HepG2 (cell line): ENCODE measurements around the gene THRA. TPM values are rescaled to one million over a fixed set of nuclear protein-coding genes. Genes with fewer than 3 reads are reported as not detected.
A peak's percentile ranks its signal among the peaks of the same experiment; 100 is the strongest.

Experiments used
- EP300 ChIP-seq, 3 experiments: sonication (generic) in 1 of 3; formaldehyde crosslinking in 1 of 3; IDR thresholded peaks; 2 replicates each; pipeline versions ENCODE4 v1.5.1 to v1.6.1; 2011 to 2020; ENCODE audit warnings: low read depth in 2 of 3, low read length in 2 of 3, borderline replicate concordance in 1 of 3, improper control_type of control experiment in 1 of 3, mild to moderate bottlenecking in 1 of 3, missing genetic modification reagents in 1 of 3, moderate library complexity in 1 of 3
- GATAD2A ChIP-seq: IDR thresholded peaks from 2 replicates; pipeline ENCODE4 v1.6.1; 2016
- GPN1 ChIP-seq: sonication (generic); formaldehyde crosslinking; IDR thresholded peaks from 2 replicates; pipeline ENCODE4 v1.5.1; 2020; ENCODE audit warnings: missing genetic modification reagents, borderline replicate concordance
- MED8 ChIP-seq: sonication (generic); formaldehyde crosslinking; IDR thresholded peaks from 2 replicates; pipeline ENCODE4 v1.8.1; 2023; ENCODE audit warnings: mild to moderate bottlenecking, missing genetic modification reagents; ENCODE audit not compliant: insufficient replicate concordance
- MTA1 ChIP-seq: sonication (generic); formaldehyde crosslinking; IDR thresholded peaks from 2 replicates; pipeline ENCODE4 v1.4.0; 2020; ENCODE audit warnings: missing genetic modification reagents, mild to moderate bottlenecking, borderline replicate concordance
- RBFOX2 ChIP-seq: fragments of 200-400 bp; formaldehyde crosslinking; IDR thresholded peaks from 2 replicates; pipeline ENCODE4 v1.6.1; 2017; ENCODE audit warnings: low read depth, mild to moderate bottlenecking, low read length
- RCOR2 ChIP-seq: IDR thresholded peaks from 2 replicates; pipeline ENCODE4 v1.6.1; 2016; ENCODE audit warnings: missing biosample characterization, missing genetic modification reagents
- RELA ChIP-seq: sonication (generic); formaldehyde crosslinking; IDR thresholded peaks from 2 replicates; pipeline ENCODE4 v1.4.0; 2020; ENCODE audit warnings: missing genetic modification reagents
- SP5 ChIP-seq: IDR thresholded peaks from 2 replicates; pipeline ENCODE4 v1.6.1; 2016; ENCODE audit warnings: low read depth, borderline replicate concordance
- SYNCRIP ChIP-seq: fragments of 200-400 bp; formaldehyde crosslinking; IDR thresholded peaks from 2 replicates; pipeline ENCODE4 v1.6.1; 2018; ENCODE audit warnings: mild to moderate bottlenecking, low read depth, low read length; ENCODE audit not compliant: insufficient read depth
- ZNF101 ChIP-seq: sonication (generic); formaldehyde crosslinking; IDR thresholded peaks from 2 replicates; pipeline ENCODE4 v1.4.0; 2020; ENCODE audit warnings: mild to moderate bottlenecking, low read depth, missing genetic modification reagents, borderline replicate concordance
- ZNF121 ChIP-seq: sonication (generic); formaldehyde crosslinking; IDR thresholded peaks from 2 replicates; pipeline ENCODE4 v1.5.0; 2020; ENCODE audit warnings: mild to moderate bottlenecking, missing genetic modification reagents
- ZNF33B ChIP-seq: sonication (generic); formaldehyde crosslinking; IDR thresholded peaks from 2 replicates; pipeline ENCODE4 v1.5.1; 2020; ENCODE audit warnings: mild to moderate bottlenecking, missing genetic modification reagents
- ZNF382 ChIP-seq: sonication (generic); formaldehyde crosslinking; IDR thresholded peaks from 2 replicates; pipeline ENCODE4 v1.5.0; 2020; ENCODE audit warnings: missing genetic modification reagents, mild to moderate bottlenecking, borderline replicate concordance
- ZNF432 ChIP-seq: sonication (generic); formaldehyde crosslinking; IDR thresholded peaks from 2 replicates; pipeline ENCODE4 v1.5.0; 2020; ENCODE audit warnings: missing genetic modification reagents, mild to moderate bottlenecking, borderline replicate concordance
- ZNF44 ChIP-seq: sonication (generic); formaldehyde crosslinking; IDR thresholded peaks from 2 replicates; pipeline ENCODE4 v1.5.1; 2020; ENCODE audit warnings: mild to moderate bottlenecking, missing genetic modification reagents
- ZNF615 ChIP-seq: sonication (generic); formaldehyde crosslinking; IDR thresholded peaks from 2 replicates; pipeline ENCODE4 v1.5.0; 2020; ENCODE audit warnings: mild to moderate bottlenecking, missing genetic modification reagents, borderline replicate concordance
- ZNF672 ChIP-seq: sonication (generic); formaldehyde crosslinking; IDR thresholded peaks from 2 replicates; pipeline ENCODE4 v1.8.1; 2022; ENCODE audit warnings: missing genetic modification reagents
- polyA plus RNA-seq, 8 experiments: library from polyadenylated mRNA; depleted of rRNA in 3 of 8; stranded (reverse) in 7 of 8; unstranded in 1 of 8; fragments of >200 nt; fragmentation: Illumina TruSeq in 4 of 8; extraction: Trizol in 4 of 8; gene quantifications; 2 replicates each; pipeline versions ENCODE4 v1.2.1 to v1.2.3, GENCODE V29; 2011 to 2016; ENCODE audit warnings: low read depth in 4 of 8, missing spikeins in 1 of 8, mixed read lengths in 1 of 8; ENCODE audit not compliant: insufficient read depth in 1 of 8
- total RNA-seq, 5 experiments: library from RNA; depleted of rRNA; stranded (reverse); fragments of >200 nt; fragmentation: Illumina TruSeq; extraction: Trizol; gene quantifications; 2 replicates each; pipeline ENCODE4 v1.2.3, GENCODE V29; 2016; ENCODE audit warnings: low read depth in 1 of 5
- TF ChIP-seq, protein P1 (sequence below), 2 experiments: IDR thresholded peaks; 2 replicates each; pipeline ENCODE4 v1.6.1; 2011 to 2012; ENCODE audit warnings: low read length in 2 of 2, borderline replicate concordance in 1 of 2, low read depth in 1 of 2, mild to moderate bottlenecking in 1 of 2, moderate library complexity in 1 of 2
- TF ChIP-seq, protein P2 (sequence below): conservative IDR thresholded peaks from 2 replicates; pipeline ENCODE4 v1.6.1; 2018; ENCODE audit warnings: missing genetic modification reagents
- TF ChIP-seq, protein P3 (sequence below): sonication (generic); formaldehyde crosslinking; IDR thresholded peaks from 2 replicates; pipeline ENCODE4 v1.8.1; 2023; ENCODE audit warnings: mild to moderate bottlenecking, missing genetic modification reagents, borderline replicate concordance
- TF ChIP-seq, protein P4 (sequence below): IDR thresholded peaks from 2 replicates; pipeline ENCODE4 v1.6.1; 2016; ENCODE audit warnings: low read depth, control low read depth

Gene THRA
- total and polyA plus RNA-seq, 2 of the 13 experiments (the other 11 are each of a cell fraction or from before 2014, with no cell fraction given) = 8.0 to 9.9 TPM

DNA sequence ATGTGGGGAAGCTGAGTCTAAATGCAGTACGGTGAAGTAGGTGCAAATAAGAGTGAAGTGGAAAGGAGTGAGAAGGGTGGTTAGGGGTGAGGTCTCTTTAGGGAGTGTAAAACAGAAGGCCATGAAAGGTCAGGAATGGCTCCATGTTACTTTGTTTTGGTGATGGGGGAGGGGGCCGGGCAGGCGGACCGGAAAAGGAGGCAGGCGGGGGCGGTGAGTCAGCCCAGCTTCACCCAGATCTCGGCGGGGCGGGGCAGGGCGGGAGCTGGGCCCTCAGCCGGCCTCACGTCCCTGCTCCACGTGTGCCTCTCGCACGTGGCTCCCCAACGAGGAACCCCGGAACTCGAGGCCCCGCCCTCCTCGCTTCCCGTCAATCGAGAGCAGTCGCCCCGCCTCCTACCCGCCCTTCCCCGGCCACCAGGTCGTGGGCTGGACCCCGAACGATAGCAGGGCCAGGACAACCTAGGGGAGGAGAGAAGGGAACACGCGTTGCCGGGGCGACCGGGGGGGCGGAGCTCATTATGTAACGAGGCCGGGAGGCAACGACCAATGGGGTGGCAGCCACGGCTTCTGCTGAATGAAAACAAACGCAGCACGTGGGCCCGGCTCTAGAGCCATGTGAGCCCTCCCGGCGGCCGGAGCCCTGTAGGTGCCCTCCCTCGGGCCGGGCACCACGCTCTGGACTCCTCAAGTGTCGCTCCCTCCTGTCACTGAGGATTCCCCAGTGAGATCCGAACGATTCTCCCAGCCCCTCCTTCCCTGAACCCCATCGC is 36.3 kb downstream of the THRA start (continued):
- TF ChIP-seq, protein P1, sequence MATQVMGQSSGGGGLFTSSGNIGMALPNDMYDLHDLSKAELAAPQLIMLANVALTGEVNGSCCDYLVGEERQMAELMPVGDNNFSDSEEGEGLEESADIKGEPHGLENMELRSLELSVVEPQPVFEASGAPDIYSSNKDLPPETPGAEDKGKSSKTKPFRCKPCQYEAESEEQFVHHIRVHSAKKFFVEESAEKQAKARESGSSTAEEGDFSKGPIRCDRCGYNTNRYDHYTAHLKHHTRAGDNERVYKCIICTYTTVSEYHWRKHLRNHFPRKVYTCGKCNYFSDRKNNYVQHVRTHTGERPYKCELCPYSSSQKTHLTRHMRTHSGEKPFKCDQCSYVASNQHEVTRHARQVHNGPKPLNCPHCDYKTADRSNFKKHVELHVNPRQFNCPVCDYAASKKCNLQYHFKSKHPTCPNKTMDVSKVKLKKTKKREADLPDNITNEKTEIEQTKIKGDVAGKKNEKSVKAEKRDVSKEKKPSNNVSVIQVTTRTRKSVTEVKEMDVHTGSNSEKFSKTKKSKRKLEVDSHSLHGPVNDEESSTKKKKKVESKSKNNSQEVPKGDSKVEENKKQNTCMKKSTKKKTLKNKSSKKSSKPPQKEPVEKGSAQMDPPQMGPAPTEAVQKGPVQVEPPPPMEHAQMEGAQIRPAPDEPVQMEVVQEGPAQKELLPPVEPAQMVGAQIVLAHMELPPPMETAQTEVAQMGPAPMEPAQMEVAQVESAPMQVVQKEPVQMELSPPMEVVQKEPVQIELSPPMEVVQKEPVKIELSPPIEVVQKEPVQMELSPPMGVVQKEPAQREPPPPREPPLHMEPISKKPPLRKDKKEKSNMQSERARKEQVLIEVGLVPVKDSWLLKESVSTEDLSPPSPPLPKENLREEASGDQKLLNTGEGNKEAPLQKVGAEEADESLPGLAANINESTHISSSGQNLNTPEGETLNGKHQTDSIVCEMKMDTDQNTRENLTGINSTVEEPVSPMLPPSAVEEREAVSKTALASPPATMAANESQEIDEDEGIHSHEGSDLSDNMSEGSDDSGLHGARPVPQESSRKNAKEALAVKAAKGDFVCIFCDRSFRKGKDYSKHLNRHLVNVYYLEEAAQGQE (IDR thresholded peaks at IDR 0.05; ENCODE audit: borderline replicate concordance in 1 of 2, low read depth in 1 of 2, low read length in 2 of 2) = peak in 1 of 2 experiments; percentile 57; a peak in 1 of 4 replicates
- TF ChIP-seq, protein P2, sequence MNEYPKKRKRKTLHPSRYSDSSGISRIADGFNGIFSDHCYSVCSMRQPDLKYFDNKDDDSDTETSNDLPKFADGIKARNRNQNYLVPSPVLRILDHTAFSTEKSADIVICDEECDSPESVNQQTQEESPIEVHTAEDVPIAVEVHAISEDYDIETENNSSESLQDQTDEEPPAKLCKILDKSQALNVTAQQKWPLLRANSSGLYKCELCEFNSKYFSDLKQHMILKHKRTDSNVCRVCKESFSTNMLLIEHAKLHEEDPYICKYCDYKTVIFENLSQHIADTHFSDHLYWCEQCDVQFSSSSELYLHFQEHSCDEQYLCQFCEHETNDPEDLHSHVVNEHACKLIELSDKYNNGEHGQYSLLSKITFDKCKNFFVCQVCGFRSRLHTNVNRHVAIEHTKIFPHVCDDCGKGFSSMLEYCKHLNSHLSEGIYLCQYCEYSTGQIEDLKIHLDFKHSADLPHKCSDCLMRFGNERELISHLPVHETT = peak; percentile 75; the same call in 1 of the 2 replicates
- peak; percentile 75; the same call in 1 of the 2 replicates for TF ChIP-seq RCOR2 (CRISPR knock-in tag)
- TF ChIP-seq SP5 (CRISPR knock-in tag) = peak; percentile 100
- TF ChIP-seq ZNF615 (CRISPR knock-in tag) = peak; percentile 26; the same call in 1 of the 2 replicates
- TF ChIP-seq ZNF382 (CRISPR knock-in tag) = no peak
- TF ChIP-seq ZNF672 (CRISPR knock-in tag) = 0 out of 2 replicates have a peak, but pooled peaks have one; percentile 34
- TF ChIP-seq ZNF33B = peak; percentile 80
- peak; percentile 87; the same call in 1 of the 2 replicates for TF ChIP-seq RELA (CRISPR knock-in tag)
- peak; percentile 45 to 74; a peak in 3 of 4 replicates for TF ChIP-seq EP300 (IDR thresholded peaks at IDR 0.05; ENCODE audit: low read depth in 2 of 2, low read length in 2 of 2)
- TF ChIP-seq EP300 (CRISPR knock-in tag; IDR thresholded peaks at IDR 0.05; ENCODE audit: borderline replicate concordance) = peak; percentile 88
- peak; percentile 54 for TF ChIP-seq MED8 (CRISPR knock-in tag)
- no peak for TF ChIP-seq ZNF121 (CRISPR knock-in tag)
- peak; percentile 74; the same call in 1 of the 2 replicates for TF ChIP-seq ZNF101 (CRISPR knock-in tag)
- peak; percentile 66; the same call in 1 of the 2 replicates for TF ChIP-seq MTA1 (CRISPR knock-in tag)
- peak; percentile 89 for TF ChIP-seq GATAD2A (CRISPR knock-in tag)
- TF ChIP-seq ZNF432 = no peak
- no peak for TF ChIP-seq SYNCRIP
- peak; percentile 87 for TF ChIP-seq RBFOX2
- TF ChIP-seq, protein P3, sequence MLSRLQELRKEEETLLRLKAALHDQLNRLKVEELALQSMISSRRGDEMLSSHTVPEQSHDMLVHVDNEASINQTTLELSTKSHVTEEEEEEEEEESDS (CRISPR knock-in tag) = peak; percentile 91
- peak; percentile 63; the same call in 1 of the 2 replicates for TF ChIP-seq GPN1
- TF ChIP-seq, protein P4, sequence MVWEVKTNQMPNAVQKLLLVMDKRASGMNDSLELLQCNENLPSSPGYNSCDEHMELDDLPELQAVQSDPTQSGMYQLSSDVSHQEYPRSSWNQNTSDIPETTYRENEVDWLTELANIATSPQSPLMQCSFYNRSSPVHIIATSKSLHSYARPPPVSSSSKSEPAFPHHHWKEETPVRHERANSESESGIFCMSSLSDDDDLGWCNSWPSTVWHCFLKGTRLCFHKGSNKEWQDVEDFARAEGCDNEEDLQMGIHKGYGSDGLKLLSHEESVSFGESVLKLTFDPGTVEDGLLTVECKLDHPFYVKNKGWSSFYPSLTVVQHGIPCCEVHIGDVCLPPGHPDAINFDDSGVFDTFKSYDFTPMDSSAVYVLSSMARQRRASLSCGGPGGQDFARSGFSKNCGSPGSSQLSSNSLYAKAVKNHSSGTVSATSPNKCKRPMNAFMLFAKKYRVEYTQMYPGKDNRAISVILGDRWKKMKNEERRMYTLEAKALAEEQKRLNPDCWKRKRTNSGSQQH = peak; percentile 87
- TF ChIP-seq ZNF44 (CRISPR knock-in tag) = peak; percentile 93
